B cell (primary cell): ENCODE data around the gene KCNK17. TPM values are rescaled to one million over a fixed set of nuclear protein-coding genes. Genes with fewer than 3 reads are reported as not detected.

Experiments used
- ATAC-seq: fragments of 200-7000 bp; cut with Tn5 transposase; one replicate; pipeline ENCODE4 v1.10.0; 2021; ENCODE audit warnings: low read depth, mild to moderate bottlenecking, moderate number of reproducible peaks, moderate library complexity
- CTCF ChIA-PET: fragments of 350-600 bp; sonication (Branson Sonifier 250); formaldehyde crosslinking; loops from one replicate; lab custom pipeline; 2021; ENCODE audit warnings: antibody characterized with exemption, inconsistent platforms; lab: Charles Lee
- POLR2A ChIA-PET: fragments of 350-600 bp; sonication (Branson Sonifier 250); formaldehyde crosslinking; loops from one replicate; lab custom pipeline; 2021; ENCODE audit warnings: antibody characterized with exemption; lab: Charles Lee
- DNase-seq: peaks from one replicate; pipeline ENCODE4 v3.0.0; 2013
- H2AFZ ChIP-seq: 2 replicates; pipeline ENCODE4 v1.6.1; 2012; ENCODE audit warnings: mild to moderate bottlenecking, low read depth, low read length; ENCODE audit not compliant: insufficient read depth, poor library complexity, severe bottlenecking
- H3K27ac ChIP-seq, 2 donors: 1 replicate in 1 of 2; 2 replicates in 1 of 2; pipeline ENCODE4 v1.5.1; 2012 to 2013; ENCODE audit warnings: low read length in 2 of 2, mild to moderate bottlenecking in 2 of 2, moderate library complexity in 1 of 2
- H3K27me3 ChIP-seq, 4 experiments: fragments of 200-600 bp in 1 of 4; sonication (generic) in 1 of 4; replicated peaks in 1 of 4; 1 replicate in 2 of 4; 2 replicates in 2 of 4; pipeline versions ENCODE4 v1.6.1 to v1.7.0; 2013 to 2016; ENCODE audit warnings: low read length in 3 of 4, mild to moderate bottlenecking in 2 of 4, mixed read lengths in 1 of 4, moderate library complexity in 1 of 4; ENCODE audit not compliant: insufficient read depth in 4 of 4, control insufficient read depth in 3 of 4; ENCODE audit errors: control extremely low read depth in 1 of 4
- H3K36me3 ChIP-seq, 2 experiments: replicated peaks in 1 of 2; 1 replicate in 1 of 2; 2 replicates in 1 of 2; pipeline versions ENCODE4 v1.6.1 to v1.7.1; 2013; ENCODE audit warnings: low read length in 1 of 2; ENCODE audit not compliant: insufficient read depth in 2 of 2, control insufficient read depth in 1 of 2; ENCODE audit errors: control extremely low read depth in 1 of 2, extremely low read depth in 1 of 2
- H3K4me1 ChIP-seq, 2 donors: fragments of 200-600 bp in 1 of 2; sonication (generic) in 1 of 2; 1 replicate in 1 of 2; 2 replicates in 1 of 2; pipeline versions ENCODE4 v1.5.1 to v1.6.1; 2013 to 2017; ENCODE audit warnings: low read length in 2 of 2; ENCODE audit not compliant: control insufficient read depth in 2 of 2, insufficient read depth in 2 of 2
- H3K4me2 ChIP-seq: replicated peaks from 2 replicates; pipeline ENCODE3; 2012; ENCODE audit warnings: mild to moderate bottlenecking, low read depth, low read length; ENCODE audit not compliant: poor library complexity, severe bottlenecking
- H3K4me3 ChIP-seq, 5 experiments: fragments of 200-600 bp in 1 of 5; sonication (generic) in 1 of 5; 1 replicate in 3 of 5; 2 replicates in 2 of 5; pipeline versions ENCODE4 v1.5.1 to v1.7.0; 2011 to 2016; ENCODE audit warnings: low read length in 4 of 5, mild to moderate bottlenecking in 4 of 5, low read depth in 2 of 5, control low read depth in 1 of 5, moderate library complexity in 1 of 5; ENCODE audit not compliant: insufficient read depth in 1 of 5; ENCODE audit errors: control extremely low read depth in 1 of 5, extremely low read depth in 1 of 5
- H3K79me2 ChIP-seq: fragments of 200-600 bp; sonication (generic); one replicate; pipeline ENCODE4 v1.6.0; 2016; ENCODE audit warnings: low read length; ENCODE audit not compliant: control insufficient read depth, insufficient read depth
- H3K9ac ChIP-seq: fragments of 200-600 bp; sonication (generic); 2 replicates; pipeline ENCODE4 v1.6.1; 2017; ENCODE audit warnings: mild to moderate bottlenecking, low read length, moderate library complexity
- H3K9me3 ChIP-seq, 3 donors: one replicate each; pipeline versions ENCODE4 v1.6.1 to v1.7.1; 2013; ENCODE audit warnings: low read length in 2 of 3; ENCODE audit not compliant: control insufficient read depth in 2 of 3, insufficient read depth in 1 of 3; ENCODE audit errors: control extremely low read depth in 1 of 3
- H4K20me1 ChIP-seq: 2 replicates; pipeline ENCODE4 v1.6.0; 2012; ENCODE audit warnings: mild to moderate bottlenecking, low read length; ENCODE audit not compliant: insufficient read depth, control insufficient read depth, poor library complexity, severe bottlenecking
- H3K27ac Mint-ChIP-seq: one replicate; pipeline ENCODE4 v1.8.0; 2021; ENCODE audit warnings: mixed read lengths
- H3K27me3 Mint-ChIP-seq: one replicate; pipeline ENCODE4 v1.8.0; 2021; ENCODE audit warnings: mixed read lengths
- H3K4me1 Mint-ChIP-seq: one replicate; pipeline ENCODE4 v1.8.0; 2021; ENCODE audit warnings: mixed read lengths
- H3K4me3 Mint-ChIP-seq: one replicate; pipeline ENCODE4 v1.8.0; 2021; ENCODE audit warnings: mixed read lengths
- H3K9me3 Mint-ChIP-seq: one replicate; pipeline ENCODE4 v1.8.0; 2022; ENCODE audit warnings: mixed read lengths; ENCODE audit not compliant: insufficient read depth
- EZH2 ChIP-seq: IDR thresholded peaks from 2 replicates; pipeline ENCODE4 v1.6.1; 2012; ENCODE audit warnings: borderline replicate concordance, low read depth, mild to moderate bottlenecking, moderate library complexity, low read length; ENCODE audit not compliant: insufficient read depth, poor library complexity, severe bottlenecking
- WGBS: methylation state at CpG from one replicate; pipeline ENCODE4 v1.1.5; 2013; ENCODE audit warnings: missing lambda C conversion rate; ENCODE audit not compliant: insufficient coverage; 5-methylcytosine and 5-hydroxymethylcytosine counted together
- intact Hi-C: fragments of 100-400 bp; cut with micrococcal nuclease; formaldehyde crosslinking; loops from one replicate; pipeline ENCODE4 v1.10.0; 2022
- polyA plus RNA-seq: library from polyadenylated mRNA; depleted of rRNA; stranded (reverse); fragments of >200 nt; gene quantifications from 2 replicates; pipeline ENCODE4 v1.2.3, GENCODE V29; 2012
- total RNA-seq, 2 donors: library from RNA; stranded (reverse); fragments of 120-200 nt in 1 of 2; gene quantifications; 1 replicate in 1 of 2; 2 replicates in 1 of 2; pipeline versions ENCODE4 v1.2.3 to v1.2.4, GENCODE V29; 2013 to 2022
- TF ChIP-seq, protein P1 (sequence below): fragments of 200-600 bp; IDR thresholded peaks from one replicate; pipeline ENCODE4 v1.8.0; 2022; ENCODE audit warnings: antibody characterized with exemption, mild to moderate bottlenecking

Gene KCNK17
- total and polyA plus RNA-seq, 2 donors (not counting 1 experiment from before 2014, with no cell fraction given): not detected

DNA sequence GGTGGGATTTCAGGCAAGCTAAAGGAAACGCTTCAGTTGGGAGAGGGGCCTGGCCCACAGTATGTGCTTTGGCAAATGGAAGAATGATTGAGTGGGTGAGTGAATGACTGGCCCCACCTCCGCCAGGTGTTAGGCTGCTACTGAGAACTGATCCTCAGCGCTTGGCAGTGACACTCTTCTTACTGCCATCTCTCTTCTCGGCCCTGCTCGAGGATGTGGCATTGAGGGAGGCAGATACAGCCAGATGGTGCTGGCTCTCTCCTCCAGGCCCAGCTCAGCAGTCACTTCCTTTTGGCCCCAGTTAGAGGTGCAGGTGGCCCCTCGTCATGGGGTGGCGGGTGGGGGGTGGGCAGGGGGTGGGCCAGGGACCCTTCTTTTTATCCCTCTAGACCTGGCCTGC lies 46.0 kb downstream of the KCNK17 start:
- no peak overlapping the region for H3K4me2 ChIP-seq
- H3K9ac ChIP-seq: no peak overlapping the region
- H4K20me1 ChIP-seq: no peaks in the 10 kb centered on the region
- Mint-ChIP-seq H3K4me1 (no peaks in the 10 kb centered on the region), H3K27ac (no peak overlapping the region), H3K9me3 (peaks cover 3% of the 10 kb centered on the region), H3K4me3 (no peak overlapping the region), H3K27me3 (peaks cover 17% of the 10 kb centered on the region)
- no peak overlapping the region for H3K27ac ChIP-seq
- no peaks in the 10 kb centered on the region for H3K36me3 ChIP-seq
- H3K79me2 ChIP-seq: no peaks in the 10 kb centered on the region
- ATAC-seq (no peak), DNase-seq (no peak)
- H3K9me3 ChIP-seq: no peaks in the 10 kb centered on the region
- H2AFZ ChIP-seq: no peak overlapping the region
- WGBS: 54% methylated on average over 4 of the region's 7 CpGs
- no peak overlapping the region for H3K4me3 ChIP-seq
- ChIA-PET POLR2A (no interaction called here), CTCF (no interaction called here)
- H3K4me1 ChIP-seq: no peaks in the 10 kb centered on the region
- TF ChIP-seq EZH2: no peak
- TF ChIP-seq, protein P1, sequence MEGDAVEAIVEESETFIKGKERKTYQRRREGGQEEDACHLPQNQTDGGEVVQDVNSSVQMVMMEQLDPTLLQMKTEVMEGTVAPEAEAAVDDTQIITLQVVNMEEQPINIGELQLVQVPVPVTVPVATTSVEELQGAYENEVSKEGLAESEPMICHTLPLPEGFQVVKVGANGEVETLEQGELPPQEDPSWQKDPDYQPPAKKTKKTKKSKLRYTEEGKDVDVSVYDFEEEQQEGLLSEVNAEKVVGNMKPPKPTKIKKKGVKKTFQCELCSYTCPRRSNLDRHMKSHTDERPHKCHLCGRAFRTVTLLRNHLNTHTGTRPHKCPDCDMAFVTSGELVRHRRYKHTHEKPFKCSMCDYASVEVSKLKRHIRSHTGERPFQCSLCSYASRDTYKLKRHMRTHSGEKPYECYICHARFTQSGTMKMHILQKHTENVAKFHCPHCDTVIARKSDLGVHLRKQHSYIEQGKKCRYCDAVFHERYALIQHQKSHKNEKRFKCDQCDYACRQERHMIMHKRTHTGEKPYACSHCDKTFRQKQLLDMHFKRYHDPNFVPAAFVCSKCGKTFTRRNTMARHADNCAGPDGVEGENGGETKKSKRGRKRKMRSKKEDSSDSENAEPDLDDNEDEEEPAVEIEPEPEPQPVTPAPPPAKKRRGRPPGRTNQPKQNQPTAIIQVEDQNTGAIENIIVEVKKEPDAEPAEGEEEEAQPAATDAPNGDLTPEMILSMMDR: no peak
- intact Hi-C loops: no loop called here
- H3K27me3 ChIP-seq: peaks cover 0 to 4% (median 0%) of the 10 kb centered on the region in 4 experiments

GRCh38 chr6:39266782-39267355 lies 47.4 kb downstream of the KCNK17 start:
- peaks cover 0 to 6% (median under 1%) of the 10 kb centered on the region in 4 experiments for H3K27me3 ChIP-seq
- Mint-ChIP-seq H3K4me1 (no peaks in the 10 kb centered on the region), H3K27me3 (peaks cover 15% of the 10 kb centered on the region), H3K4me3 (no peak overlapping the region), H3K27ac (no peak overlapping the region), H3K9me3 (peaks cover 3% of the 10 kb centered on the region)
- no peaks in the 10 kb centered on the region for H3K4me1 ChIP-seq
- H3K79me2 ChIP-seq: no peaks in the 10 kb centered on the region
- ATAC-seq: no peak
- no peaks in the 10 kb centered on the region for H4K20me1 ChIP-seq
- DNase-seq: no peak
- intact Hi-C loops: no loop called here
- ChIA-PET POLR2A (no interaction called here), CTCF (interaction anchor here (0.9 kb wide), 1 partner anchor 36 kb away, joined by 3 read pairs; no protein-coding TSS in a partner anchor)
- WGBS: 84% methylated on average over 5 of the region's 5 CpGs
- H3K4me2 ChIP-seq: no peak overlapping the region
- H3K4me3 ChIP-seq: no peak overlapping the region
- no peaks in the 10 kb centered on the region for H3K36me3 ChIP-seq
- H3K27ac ChIP-seq: no peak overlapping the region
- no peak overlapping the region for H3K9ac ChIP-seq
- TF ChIP-seq, protein P1: no peak
- no peak for TF ChIP-seq EZH2
- H2AFZ ChIP-seq: no peak overlapping the region
- no peaks in the 10 kb centered on the region for H3K9me3 ChIP-seq
